A204.1 (cell line): ENCODE data around the gene MAPK10.

Experiments
- FAIRE-seq: peaks from 2 replicates; lab custom pipeline; 2012; peaks lifted over from hg19 to GRCh38; lab: Jason Lieb, UNC

MAPK10 gene

GRCh38 chr4:86359944-86360478 is at the start of gene MAPK10:
Gene MAPK10 (minus strand): TSS chr4:86360053.
- FAIRE-seq = no peak

GRCh38 chr4:86403575-86403974 is 43.7 kb upstream of the MAPK10 start:
- no peak for FAIRE-seq

- no peak for FAIRE-seq
Measured at GRCh38 chr4:86401826-86402225, 42.0 kb upstream of the MAPK10 start.

GRCh38 chr4:86400216-86400615 is 40.4 kb upstream of the MAPK10 start:
- FAIRE-seq = no peak

GRCh38 chr4:86398187-86398586 is 38.3 kb upstream of the MAPK10 start:
- no peak for FAIRE-seq

- FAIRE-seq = no peak
Measured at GRCh38 chr4:86393749-86394148, 33.9 kb upstream of the MAPK10 start.

GRCh38 chr4:86389664-86390063 is 29.8 kb upstream of the MAPK10 start:
- FAIRE-seq = no peak

- no peak for FAIRE-seq
Measured at GRCh38 chr4:86388252-86388651, 28.4 kb upstream of the MAPK10 start.

GRCh38 chr4:86386817-86387415 is 27.1 kb upstream of the MAPK10 start:
- FAIRE-seq = no peak

GRCh38 chr4:86386201-86386600 is 26.3 kb upstream of the MAPK10 start:
- no peak for FAIRE-seq

GRCh38 chr4:86381431-86381830 is 21.6 kb upstream of the MAPK10 start:
- FAIRE-seq = no peak

GRCh38 chr4:86380181-86380724 is 20.4 kb upstream of the MAPK10 start:
- FAIRE-seq = no peak

GRCh38 chr4:86376850-86377249 is 17.0 kb upstream of the MAPK10 start:
- FAIRE-seq = no peak

- no peak for FAIRE-seq
Measured at GRCh38 chr4:86368433-86368832, 8.6 kb upstream of the MAPK10 start.

- no peak for FAIRE-seq
Measured at GRCh38 chr4:86367577-86367976, 7.7 kb upstream of the MAPK10 start.

GRCh38 chr4:86366920-86367319 is 7.1 kb upstream of the MAPK10 start:
- no peak for FAIRE-seq

- no peak for FAIRE-seq
Measured at GRCh38 chr4:86362510-86362909, 2.7 kb upstream of the MAPK10 start.

- FAIRE-seq = no peak
Measured at GRCh38 chr4:86358257-86358656, 1.6 kb downstream of the MAPK10 start.

- no peak for FAIRE-seq
Measured at GRCh38 chr4:86357608-86358007, 2.2 kb downstream of the MAPK10 start.

GRCh38 chr4:86356425-86357210 is 3.2 kb downstream of the MAPK10 start:
- FAIRE-seq = no peak

GRCh38 chr4:86354390-86354789 is 5.5 kb downstream of the MAPK10 start:
- FAIRE-seq = no peak

- no peak for FAIRE-seq
Measured at GRCh38 chr4:86346320-86346719, 13.5 kb downstream of the MAPK10 start.

- no peak for FAIRE-seq
Measured at GRCh38 chr4:86344127-86344526, 15.7 kb downstream of the MAPK10 start.

GRCh38 chr4:86338989-86339388 is 20.9 kb downstream of the MAPK10 start:
- FAIRE-seq = no peak
